Measurements from ENCODE around the gene NCAPD2.

- TF ChIP-seq POLR2A (IDR thresholded peaks at IDR 0.05) (no peak), CTCF (IDR thresholded peaks at IDR 0.05) (no peak)
Observed at GRCh38 chr12:6546016-6546415, 52.1 kb downstream of the NCAPD2 start.
